ENCODE data around the gene CHD1L.

DNA sequence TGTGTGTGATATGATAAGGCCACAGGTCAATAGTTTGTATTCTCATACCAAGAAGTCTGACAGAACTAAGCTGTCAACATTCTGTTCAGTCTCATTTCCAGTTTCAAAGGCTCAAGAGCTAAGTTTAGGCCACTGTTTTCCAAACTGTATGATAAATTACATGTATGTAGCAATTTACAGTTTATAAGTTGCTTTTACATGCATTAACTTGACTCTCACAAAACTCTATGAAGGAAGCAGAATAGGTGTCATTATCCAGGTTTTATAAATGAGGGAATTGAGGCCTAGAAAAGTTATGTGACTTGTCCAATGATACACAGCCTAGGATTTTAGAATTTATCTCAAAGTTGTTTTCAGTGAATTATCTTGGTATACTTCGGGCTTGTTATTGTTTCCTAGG is 40.7 kb upstream of the CHD1L start:
- no peak for TF ChIP-seq EZH2 (optimal IDR thresholded peaks at IDR 0.05; ENCODE audit: low read depth, low read length)
- TF ChIP-seq CTCF (IDR thresholded peaks at IDR 0.05; ENCODE audit: low read length): no peak

Measured in MM.1S (cell line).